ENCODE measurements around the gene KCNQ5.

Gene KCNQ5

DNA sequence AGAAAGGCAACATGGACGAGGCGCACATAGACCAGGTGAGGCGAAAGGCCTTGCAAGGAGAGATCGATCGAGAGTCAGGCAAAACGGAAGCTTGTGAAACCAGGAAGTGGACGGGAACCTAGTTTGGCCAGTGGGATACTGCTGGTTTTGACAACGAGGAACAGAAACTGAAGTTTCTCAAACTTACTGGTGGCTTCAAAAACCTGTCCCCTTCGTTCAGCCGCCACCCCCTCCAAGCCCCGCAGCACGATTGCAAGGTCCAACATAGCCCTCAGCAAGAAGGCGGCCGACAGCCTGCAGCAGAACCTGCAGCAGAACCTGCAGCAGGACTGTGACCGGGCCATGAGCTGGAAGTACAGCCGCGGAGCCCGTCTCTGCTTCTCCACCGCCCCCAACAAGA is 365.4 kb downstream of the KCNQ5 start:
- H3K36me3 Mint-ChIP-seq (ENCODE audit: low read depth), result peaks cover 42% of the 10 kb centered on the region
- no peak overlapping the region for H3K27ac Mint-ChIP-seq
- peaks cover 54% of the 10 kb centered on the region for H3K9me3 Mint-ChIP-seq
- no peak for DNase-seq
- H3K4me3 Mint-ChIP-seq, result no peak overlapping the region
- TF ChIP-seq, protein P1, sequence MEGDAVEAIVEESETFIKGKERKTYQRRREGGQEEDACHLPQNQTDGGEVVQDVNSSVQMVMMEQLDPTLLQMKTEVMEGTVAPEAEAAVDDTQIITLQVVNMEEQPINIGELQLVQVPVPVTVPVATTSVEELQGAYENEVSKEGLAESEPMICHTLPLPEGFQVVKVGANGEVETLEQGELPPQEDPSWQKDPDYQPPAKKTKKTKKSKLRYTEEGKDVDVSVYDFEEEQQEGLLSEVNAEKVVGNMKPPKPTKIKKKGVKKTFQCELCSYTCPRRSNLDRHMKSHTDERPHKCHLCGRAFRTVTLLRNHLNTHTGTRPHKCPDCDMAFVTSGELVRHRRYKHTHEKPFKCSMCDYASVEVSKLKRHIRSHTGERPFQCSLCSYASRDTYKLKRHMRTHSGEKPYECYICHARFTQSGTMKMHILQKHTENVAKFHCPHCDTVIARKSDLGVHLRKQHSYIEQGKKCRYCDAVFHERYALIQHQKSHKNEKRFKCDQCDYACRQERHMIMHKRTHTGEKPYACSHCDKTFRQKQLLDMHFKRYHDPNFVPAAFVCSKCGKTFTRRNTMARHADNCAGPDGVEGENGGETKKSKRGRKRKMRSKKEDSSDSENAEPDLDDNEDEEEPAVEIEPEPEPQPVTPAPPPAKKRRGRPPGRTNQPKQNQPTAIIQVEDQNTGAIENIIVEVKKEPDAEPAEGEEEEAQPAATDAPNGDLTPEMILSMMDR (IDR thresholded peaks at IDR 0.05), result no peak
- H3K27me3 Mint-ChIP-seq (ENCODE audit: low read depth, poor library complexity), result no peaks in the 10 kb centered on the region
- no peaks in the 10 kb centered on the region for H3K4me1 Mint-ChIP-seq

DNA sequence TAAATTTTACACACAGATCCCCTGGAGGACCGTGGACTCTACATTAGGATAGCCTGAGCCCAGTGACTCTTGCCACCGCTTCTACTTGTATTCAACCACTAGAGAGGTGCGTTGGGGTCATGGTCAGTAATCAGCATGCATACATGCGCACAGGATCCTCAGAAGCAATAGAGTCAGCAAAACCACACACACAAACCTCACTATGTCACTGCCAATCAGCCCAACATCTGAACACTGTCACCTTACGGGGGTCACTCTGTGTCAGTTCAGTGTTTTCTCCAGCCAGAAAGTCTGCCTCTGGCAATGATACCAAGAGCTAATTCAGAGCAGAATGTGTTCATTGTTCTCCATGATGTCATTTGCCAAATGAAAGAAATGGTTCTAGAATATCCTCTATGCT is 378.1 kb downstream of the KCNQ5 start:
- Mint-ChIP-seq H3K4me3 (no peak overlapping the region), H3K27me3 (ENCODE audit: low read depth, poor library complexity) (no peaks in the 10 kb centered on the region), H3K27ac (no peak overlapping the region), H3K36me3 (ENCODE audit: low read depth) (no peaks in the 10 kb centered on the region), H3K4me1 (no peaks in the 10 kb centered on the region), H3K9me3 (peaks cover 4% of the 10 kb centered on the region)
- no peak for DNase-seq
- TF ChIP-seq, protein P1 (IDR thresholded peaks at IDR 0.05), result no peak

DNA sequence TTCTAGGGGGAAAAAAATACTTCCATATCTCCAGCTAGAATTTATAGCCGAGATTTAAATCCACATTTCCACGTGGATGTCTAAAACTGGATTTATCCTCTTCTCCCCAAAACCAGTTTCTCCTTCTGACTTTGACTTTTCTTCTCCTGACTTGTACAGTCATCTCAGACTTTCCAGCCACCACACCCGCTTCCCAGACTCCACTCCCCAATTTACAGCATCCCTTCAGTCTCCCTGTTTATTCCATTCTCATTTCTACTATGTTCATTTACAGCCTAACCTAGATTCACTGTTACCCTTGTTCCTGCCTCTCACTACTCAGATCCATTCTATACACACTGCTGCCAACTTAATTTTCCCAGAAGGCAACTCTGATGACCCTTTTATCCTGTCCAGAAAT is 378.6 kb downstream of the KCNQ5 start:
- Mint-ChIP-seq H3K27me3 (ENCODE audit: low read depth, poor library complexity) (no peaks in the 10 kb centered on the region), H3K36me3 (ENCODE audit: low read depth) (no peaks in the 10 kb centered on the region), H3K9me3 (peaks cover 2% of the 10 kb centered on the region), H3K27ac (no peak overlapping the region), H3K4me1 (no peaks in the 10 kb centered on the region), H3K4me3 (no peak overlapping the region)
- TF ChIP-seq, protein P1 (IDR thresholded peaks at IDR 0.05), result no peak
- no peak for DNase-seq

DNA sequence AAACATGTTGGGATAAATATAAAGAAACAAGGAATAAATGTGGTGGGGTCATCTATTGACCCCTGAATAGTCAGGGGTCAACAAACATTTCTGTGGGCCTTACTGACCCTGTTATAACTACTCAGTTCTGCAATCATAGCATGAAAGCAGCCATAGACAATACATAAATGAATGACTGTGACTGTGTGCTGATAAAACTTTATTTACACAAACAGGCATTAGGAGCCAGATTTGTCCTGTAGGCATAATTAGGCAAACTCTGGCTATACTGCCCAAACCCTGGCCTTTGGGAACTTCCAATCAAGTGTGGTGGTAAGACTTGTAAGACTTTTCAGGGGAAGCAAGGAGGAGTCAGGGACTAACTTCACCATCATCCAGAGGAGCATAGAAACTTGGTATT is 380.7 kb downstream of the KCNQ5 start:
- H3K27ac Mint-ChIP-seq, result no peak overlapping the region
- TF ChIP-seq, protein P1 (IDR thresholded peaks at IDR 0.05), result no peak
- DNase-seq, result no peak
- H3K9me3 Mint-ChIP-seq, result no peaks in the 10 kb centered on the region
- H3K27me3 Mint-ChIP-seq (ENCODE audit: low read depth, poor library complexity), result peaks cover 2% of the 10 kb centered on the region
- H3K4me1 Mint-ChIP-seq, result no peaks in the 10 kb centered on the region
- peaks cover 7% of the 10 kb centered on the region for H3K36me3 Mint-ChIP-seq (ENCODE audit: low read depth)
- no peak overlapping the region for H3K4me3 Mint-ChIP-seq

DNA sequence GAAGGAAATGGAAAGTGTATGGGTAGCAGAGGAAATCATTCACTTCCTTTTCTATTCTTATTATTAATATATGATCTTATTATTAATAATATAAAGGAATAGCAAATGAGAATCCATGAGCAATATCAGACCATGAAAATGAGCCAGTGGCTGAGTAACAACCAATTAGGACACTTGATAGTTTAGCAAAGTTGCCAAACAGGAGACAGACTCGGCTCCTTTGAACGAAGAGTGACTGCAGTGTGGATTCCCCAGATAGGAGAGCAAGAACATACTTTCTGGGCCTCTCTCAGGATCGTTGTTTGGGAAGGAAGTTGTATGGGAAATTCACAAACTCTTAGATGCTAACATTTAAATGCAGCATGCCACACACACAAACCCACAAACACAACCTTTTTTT is 381.4 kb downstream of the KCNQ5 start:
- Mint-ChIP-seq H3K4me1 (no peaks in the 10 kb centered on the region), H3K4me3 (no peak overlapping the region), H3K27ac (no peak overlapping the region), H3K9me3 (peaks cover 6% of the 10 kb centered on the region), H3K36me3 (ENCODE audit: low read depth) (peaks cover 14% of the 10 kb centered on the region), H3K27me3 (ENCODE audit: low read depth, poor library complexity) (peaks cover 2% of the 10 kb centered on the region)
- TF ChIP-seq, protein P1 (IDR thresholded peaks at IDR 0.05), result no peak
- DNase-seq, result no peak

DNA sequence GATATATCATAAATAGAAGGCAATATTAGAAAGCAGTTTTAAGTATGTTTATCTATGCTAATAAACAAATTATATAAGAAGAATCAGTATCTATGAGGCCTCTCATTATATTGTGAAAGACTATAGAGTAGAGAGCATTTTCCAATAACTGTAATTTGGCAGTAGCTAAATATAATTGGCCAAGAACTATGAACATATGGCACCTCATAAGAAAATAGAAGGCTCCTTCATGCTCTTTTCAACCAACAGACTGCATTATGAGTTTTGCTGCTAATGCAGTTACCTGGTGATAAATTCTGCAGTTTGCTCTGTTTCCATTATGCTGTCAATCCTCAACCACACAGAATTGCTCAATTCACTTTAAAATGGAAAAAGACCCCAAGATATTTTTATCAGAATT is 382.4 kb downstream of the KCNQ5 start:
- Mint-ChIP-seq H3K27ac (no peak overlapping the region), H3K4me3 (no peak overlapping the region), H3K4me1 (no peaks in the 10 kb centered on the region), H3K9me3 (peaks cover 7% of the 10 kb centered on the region), H3K36me3 (ENCODE audit: low read depth) (peaks cover 18% of the 10 kb centered on the region), H3K27me3 (ENCODE audit: low read depth, poor library complexity) (peaks cover 2% of the 10 kb centered on the region)
- no peak for DNase-seq
- TF ChIP-seq, protein P1 (IDR thresholded peaks at IDR 0.05), result no peak
